ENCODE measurements around the gene TMEM151B.
A peak's percentile ranks its signal among the peaks of the same experiment; 100 is the strongest.
"Not testable (repeated sequence)": the region's sequence is repeated elsewhere in the genome, so short reads cannot be mapped to it uniquely, and the experiment has no call there.

The TMEM151B gene

GRCh38 chr6:44309092-44309491 lies 38.8 kb downstream of the TMEM151B start:
- DNase-seq, result no peak

DNA sequence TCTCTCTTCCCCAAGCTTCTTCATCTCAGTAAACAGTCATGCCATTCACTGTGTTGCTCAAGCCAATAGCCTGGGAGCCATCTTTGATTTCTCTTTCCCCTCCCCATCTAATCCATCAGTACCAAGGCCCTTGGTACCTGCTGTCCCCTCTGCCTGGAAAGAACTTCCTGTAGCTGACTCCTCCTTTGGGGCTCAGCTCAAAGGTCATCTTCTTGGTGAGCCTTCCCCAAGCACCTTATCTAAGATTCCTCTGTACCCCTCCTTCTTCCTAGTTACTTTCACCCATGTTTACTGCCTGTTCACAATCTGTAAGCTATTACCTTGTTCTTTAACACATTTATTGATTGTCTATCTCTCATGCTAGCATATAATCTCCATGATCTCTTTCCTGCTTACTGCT lies 39.4 kb downstream of the TMEM151B start:
- DNase-seq, result no peak

DNA sequence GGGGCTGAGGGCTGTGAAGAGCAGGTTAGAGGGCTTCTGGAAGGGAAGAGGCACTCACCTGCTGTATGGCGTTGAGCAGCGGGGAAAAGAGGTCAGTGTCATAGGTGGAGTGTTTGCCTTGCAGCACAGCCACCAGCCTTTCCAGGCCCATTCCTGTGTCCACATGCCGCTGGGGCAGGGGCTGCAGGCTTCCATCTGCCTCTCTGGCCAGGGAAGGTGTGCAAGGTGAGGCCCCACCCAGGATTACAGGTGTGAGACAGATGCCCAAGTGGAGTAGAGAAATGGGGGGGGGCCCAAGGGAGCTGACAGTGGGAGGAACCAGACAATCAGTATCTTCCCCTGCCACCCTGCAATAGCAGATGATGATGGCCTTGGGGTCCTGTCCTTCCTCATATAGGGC lies 40.0 kb downstream of the TMEM151B start:
- no peak for DNase-seq

- no peak for DNase-seq
Measured at GRCh38 chr6:44311304-44311703, 41.1 kb downstream of the TMEM151B start.

DNA sequence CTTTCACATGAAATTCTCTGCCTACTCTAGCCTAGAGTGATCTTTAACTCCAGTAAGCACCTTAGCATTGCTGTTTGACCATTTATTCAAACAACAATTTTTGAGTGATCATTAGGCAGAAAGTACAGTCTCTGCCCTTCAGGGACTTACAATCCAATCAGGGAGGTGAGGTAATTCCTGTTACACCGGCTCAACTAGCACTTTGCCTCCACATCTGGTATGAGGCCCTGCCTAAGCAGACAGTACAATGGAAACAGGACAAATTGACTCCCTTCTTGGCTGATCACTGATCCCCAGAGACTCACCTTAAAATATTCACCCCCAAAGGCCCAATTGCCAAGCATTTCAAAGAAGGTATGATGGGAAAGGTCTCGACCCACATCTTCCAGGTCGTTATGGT lies 41.5 kb downstream of the TMEM151B start:
- no peak for DNase-seq

DNA sequence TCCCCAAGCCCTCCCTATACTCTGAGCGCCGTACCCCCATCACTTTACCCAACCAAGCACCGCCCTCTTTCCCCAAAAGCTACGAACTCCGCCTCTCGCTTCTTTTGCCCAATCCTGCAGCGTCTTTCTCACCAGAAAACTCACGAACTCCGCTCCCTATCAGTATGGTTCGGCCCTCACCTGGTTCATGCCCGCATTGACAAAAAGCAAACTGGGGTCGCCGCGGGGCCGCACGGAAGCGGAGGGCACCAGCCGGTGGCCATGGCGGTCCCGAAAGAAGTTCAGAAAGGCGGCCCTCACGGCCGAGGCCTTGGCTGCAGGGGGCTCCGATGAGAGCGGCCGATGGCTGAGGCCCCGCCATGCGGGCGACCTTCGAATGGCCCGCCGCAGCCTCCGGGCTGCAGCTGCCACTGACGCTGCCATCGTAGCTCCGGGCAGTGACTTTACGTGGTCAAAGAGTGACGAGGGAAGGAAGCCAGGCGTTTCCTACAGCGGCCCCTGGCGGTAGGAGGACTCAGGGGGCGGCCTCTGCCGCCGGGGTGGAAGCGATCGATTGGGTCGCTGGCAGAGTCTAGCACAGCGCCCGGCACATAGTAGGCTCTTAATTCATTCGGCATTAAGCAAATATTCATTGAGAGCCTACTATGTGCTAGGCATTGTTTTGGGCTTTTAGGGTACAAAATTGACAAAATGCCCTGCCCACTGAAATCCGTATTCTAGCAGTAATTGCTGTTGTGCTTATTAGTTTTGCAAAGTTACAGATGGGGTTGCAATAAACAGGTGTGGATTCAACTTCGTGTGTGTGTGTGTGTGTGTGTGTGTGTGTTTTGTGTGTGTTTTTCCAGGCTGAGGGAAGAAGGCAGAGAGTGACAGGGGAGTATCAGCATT lies 42.9 kb downstream of the TMEM151B start, which contains the start of gene AARS2:
Gene AARS2 (minus strand): TSS at position 447 of the 888 bp plus-strand sequence. CDS start 24 bp downstream, at position 423.
- peak; percentile 49 for DNase-seq

- not testable (repeated sequence) for DNase-seq
Measured at GRCh38 chr6:44314657-44315056, 44.4 kb downstream of the TMEM151B start.

DNA sequence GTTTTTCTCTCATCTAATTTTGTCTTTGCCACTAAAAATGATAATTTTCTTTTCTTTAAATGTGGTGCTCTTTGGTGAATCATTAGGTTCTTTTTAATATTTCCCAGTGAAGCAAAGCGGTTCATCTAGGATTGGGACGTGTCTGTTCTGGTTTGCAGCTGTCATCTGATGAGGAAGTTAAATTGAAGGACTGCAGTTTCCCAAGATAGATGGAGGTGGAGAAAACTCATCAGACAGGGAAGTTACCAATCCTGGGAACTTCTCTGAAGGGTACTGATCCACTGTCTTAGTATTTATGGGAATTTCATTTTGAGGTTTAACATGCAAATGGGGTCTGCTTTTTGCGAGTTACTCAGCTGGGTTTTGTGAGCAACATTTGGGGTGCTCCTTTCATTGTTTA lies 45.3 kb downstream of the TMEM151B start:
- no peak for DNase-seq

GRCh38 chr6:44315951-44316350 lies 45.7 kb downstream of the TMEM151B start:
- DNase-seq, result no peak

GRCh38 chr6:44316481-44316880 lies 46.2 kb downstream of the TMEM151B start:
- DNase-seq, result no peak

GRCh38 chr6:44317136-44317631 lies 46.9 kb downstream of the TMEM151B start:
- not testable (repeated sequence) for DNase-seq

GRCh38 chr6:44321210-44321609 lies 51.0 kb downstream of the TMEM151B start:
- DNase-seq, result no peak

DNA sequence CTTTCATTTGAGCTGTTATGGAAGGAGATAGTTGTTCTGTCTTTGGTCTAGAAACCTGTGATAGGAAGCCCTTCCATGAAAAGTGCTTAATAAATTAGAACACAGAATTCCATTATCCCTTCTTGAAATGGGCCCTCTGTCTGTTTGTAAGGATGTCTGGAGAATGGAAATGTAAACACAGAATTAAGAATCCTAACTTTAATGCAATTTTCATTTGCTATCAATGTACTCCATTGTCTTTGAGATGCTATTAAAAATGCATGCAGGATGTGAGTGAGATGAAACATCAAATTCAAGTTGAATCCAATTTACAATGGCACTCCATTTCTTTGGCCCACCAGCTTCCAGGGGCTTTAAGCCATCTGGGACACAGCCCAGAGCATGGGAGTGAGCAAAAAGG lies 56.8 kb downstream of the TMEM151B start:
- no peak for DNase-seq

- DNase-seq, result no peak
Measured at GRCh38 chr6:44327760-44328159, 57.5 kb downstream of the TMEM151B start.

GRCh38 chr6:44328203-44328602 lies 58.0 kb downstream of the TMEM151B start:
- DNase-seq, result not testable (repeated sequence)

- no peak for DNase-seq
Measured at GRCh38 chr6:44329858-44330257, 59.6 kb downstream of the TMEM151B start.

DNA sequence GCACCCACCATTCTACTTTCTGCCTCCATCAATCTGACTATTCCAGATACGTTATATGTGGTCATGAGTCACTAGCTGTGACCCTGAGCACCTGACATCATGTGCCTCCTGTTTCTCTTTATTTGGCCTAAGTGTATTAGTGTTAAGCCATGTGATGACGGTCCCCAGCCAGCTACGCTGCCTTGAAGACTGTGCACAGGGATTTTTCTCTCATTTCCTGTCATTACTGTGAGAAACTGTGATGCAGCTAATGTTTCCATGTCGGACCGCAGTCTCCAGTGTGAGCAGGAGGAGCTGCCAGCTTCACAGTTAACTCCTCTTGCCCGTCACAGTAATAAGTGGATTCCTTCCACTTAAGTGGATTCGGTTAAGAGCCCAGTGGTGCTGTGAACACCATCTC lies 62.3 kb downstream of the TMEM151B start:
- no peak for DNase-seq

GRCh38 chr6:44333273-44333919 lies 63.1 kb downstream of the TMEM151B start:
- no peak for DNase-seq

DNA sequence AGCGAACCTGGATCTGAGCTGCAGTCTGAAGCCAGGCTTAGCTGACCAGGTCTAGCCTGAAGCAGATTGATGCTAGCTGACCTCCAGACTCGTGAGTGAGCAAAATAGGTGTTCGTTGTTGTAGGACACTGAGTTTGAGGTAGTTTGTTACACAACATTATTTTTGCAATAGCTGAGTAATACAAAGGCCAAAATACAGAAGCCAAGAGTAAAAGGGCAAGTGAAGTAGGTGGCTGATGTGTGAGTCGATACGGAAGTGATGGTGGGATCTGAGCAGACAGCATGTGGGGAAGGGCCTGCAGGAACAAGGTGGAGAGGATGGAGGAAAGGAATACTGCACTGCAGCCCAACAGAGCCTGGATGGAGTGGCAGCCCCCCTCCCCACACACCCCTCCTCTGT lies 63.7 kb downstream of the TMEM151B start:
- DNase-seq, result no peak

DNA sequence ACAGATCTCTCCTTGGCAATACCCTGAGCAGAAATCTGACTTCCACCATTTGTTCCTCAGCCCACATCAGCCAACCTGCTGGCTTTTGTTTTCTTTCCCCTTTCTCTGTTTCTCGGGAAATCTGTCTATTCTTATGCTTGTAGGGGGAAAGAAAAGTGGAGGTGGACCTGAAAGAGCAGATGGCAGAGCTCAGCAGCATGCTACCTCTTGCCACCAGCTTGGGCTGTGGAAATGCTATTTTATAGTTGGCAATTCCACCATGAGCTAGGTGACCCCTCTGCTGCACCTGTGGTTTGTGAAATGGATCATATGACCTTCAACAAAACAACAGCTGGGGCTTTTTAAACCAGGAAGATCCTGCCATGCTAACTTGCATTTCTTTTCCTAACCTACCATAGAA lies 65.4 kb downstream of the TMEM151B start:
- no peak for DNase-seq

- DNase-seq, result no peak
Measured at GRCh38 chr6:44338228-44339122, 68.2 kb downstream of the TMEM151B start.

DNA sequence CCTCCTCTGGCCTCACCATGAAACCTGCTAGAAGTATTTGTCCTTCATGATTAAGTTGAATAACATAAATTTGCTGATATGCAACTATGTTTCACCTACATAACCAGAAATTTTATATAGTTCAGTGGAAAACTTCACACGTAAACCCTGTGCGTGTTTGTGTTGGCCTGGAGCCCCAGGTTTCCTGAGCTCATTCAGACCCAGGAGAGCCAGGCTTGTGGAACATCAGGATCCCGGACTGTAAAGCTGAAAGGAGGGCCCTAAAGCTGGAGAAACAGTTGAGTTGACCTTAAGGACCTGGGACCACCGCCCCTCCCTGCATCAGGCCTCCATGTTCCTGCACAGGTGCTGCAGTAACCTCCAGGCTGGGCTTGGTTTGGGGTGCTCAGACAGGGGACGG lies 69.1 kb downstream of the TMEM151B start:
- no peak for DNase-seq

All from GF-D8 (cell line).